Stimulated activated CD8-positive, alpha-beta memory T cell treated with anti-CD3 and anti-CD28 coated beads, Interleukin-7, amount 100 ng/mL, for 48 hours (primary cell): ENCODE measurements around the gene NQO2.

Source experiments
- DNase-seq, 2 donors: peaks; one replicate each; pipeline ENCODE4 v3.0.0-alpha.2; 2020; ENCODE audit warnings: low read depth in 1 of 2; ENCODE audit errors: extremely low read depth in 1 of 2

Gene NQO2

DNA sequence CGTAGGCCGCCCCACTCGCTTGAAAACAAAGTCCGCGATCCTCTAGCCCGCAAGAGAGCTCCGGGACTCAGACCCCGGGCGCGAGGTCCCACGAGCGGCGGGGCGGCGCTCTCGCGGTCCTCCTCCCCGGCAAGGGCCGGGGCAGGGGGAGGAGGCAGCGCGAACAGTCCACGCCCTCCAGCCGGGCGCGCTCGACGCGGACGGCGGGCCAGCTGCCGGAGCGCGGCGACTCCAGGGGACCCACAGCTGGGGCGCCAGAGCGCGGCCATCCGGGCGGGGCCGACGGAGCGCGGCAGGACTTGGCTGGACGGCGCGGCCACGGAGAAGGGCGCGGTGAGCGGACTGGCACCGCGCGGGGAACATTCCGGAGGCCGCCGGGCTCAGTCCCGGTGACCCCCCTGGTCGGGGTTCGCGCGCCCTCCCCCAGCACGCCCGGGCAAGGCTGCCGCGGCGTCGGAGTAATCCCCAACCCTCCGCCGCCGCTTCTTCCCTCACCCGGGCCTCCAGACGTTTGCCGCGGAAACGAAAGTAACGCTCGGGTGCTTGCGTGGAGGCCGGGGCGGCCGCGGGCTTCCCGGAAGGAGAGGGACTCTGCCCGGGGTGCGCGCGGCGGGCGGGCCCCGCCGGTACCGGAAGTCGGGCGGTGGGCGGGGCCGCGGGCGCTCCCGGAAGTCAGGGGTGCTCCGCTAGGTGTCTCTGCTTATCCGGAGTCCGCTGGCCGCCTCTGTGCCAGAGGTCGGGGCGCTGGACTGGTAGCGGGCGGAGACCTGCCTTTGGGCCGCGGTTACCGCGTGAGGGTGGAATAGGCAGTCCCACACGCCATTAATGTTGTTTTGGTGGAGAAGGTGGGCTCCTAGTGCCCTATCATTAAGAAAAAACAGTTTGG lies 68.9 kb downstream of the NQO2 start, which contains the start of gene RIPK1:
TSS of gene RIPK1 (plus strand) at position 166 of the 886 bp plus-strand sequence. CDS start 8,330 bp downstream, outside the sequence.
- DNase-seq = peak; percentile 89 to 90
